PFSK-1 (cell line): ENCODE results near the gene ARFGAP1.

ENCODE experiments used
- TAF1 ChIP-seq: IDR thresholded peaks from 2 replicates; pipeline ENCODE4 v1.6.1; 2012; ENCODE audit warnings: low read length, control low read depth, borderline replicate concordance; ENCODE audit not compliant: insufficient read depth
- TF ChIP-seq, protein P1 (sequence below), 2 experiments: IDR thresholded peaks; 2 replicates each; pipeline versions ENCODE4 v1.6.1 to v1.8.0; 2011 to 2012; ENCODE audit warnings: low read depth in 2 of 2, low read length in 2 of 2, control low read depth in 1 of 2, inconsistent platforms in 1 of 2, mild to moderate bottlenecking in 1 of 2, moderate library complexity in 1 of 2; ENCODE audit not compliant: insufficient read depth in 1 of 2

GRCh38 chr20:63297796-63298572 lies 25.4 kb downstream of the ARFGAP1 start:
- TF ChIP-seq, protein P1, sequence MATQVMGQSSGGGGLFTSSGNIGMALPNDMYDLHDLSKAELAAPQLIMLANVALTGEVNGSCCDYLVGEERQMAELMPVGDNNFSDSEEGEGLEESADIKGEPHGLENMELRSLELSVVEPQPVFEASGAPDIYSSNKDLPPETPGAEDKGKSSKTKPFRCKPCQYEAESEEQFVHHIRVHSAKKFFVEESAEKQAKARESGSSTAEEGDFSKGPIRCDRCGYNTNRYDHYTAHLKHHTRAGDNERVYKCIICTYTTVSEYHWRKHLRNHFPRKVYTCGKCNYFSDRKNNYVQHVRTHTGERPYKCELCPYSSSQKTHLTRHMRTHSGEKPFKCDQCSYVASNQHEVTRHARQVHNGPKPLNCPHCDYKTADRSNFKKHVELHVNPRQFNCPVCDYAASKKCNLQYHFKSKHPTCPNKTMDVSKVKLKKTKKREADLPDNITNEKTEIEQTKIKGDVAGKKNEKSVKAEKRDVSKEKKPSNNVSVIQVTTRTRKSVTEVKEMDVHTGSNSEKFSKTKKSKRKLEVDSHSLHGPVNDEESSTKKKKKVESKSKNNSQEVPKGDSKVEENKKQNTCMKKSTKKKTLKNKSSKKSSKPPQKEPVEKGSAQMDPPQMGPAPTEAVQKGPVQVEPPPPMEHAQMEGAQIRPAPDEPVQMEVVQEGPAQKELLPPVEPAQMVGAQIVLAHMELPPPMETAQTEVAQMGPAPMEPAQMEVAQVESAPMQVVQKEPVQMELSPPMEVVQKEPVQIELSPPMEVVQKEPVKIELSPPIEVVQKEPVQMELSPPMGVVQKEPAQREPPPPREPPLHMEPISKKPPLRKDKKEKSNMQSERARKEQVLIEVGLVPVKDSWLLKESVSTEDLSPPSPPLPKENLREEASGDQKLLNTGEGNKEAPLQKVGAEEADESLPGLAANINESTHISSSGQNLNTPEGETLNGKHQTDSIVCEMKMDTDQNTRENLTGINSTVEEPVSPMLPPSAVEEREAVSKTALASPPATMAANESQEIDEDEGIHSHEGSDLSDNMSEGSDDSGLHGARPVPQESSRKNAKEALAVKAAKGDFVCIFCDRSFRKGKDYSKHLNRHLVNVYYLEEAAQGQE (IDR thresholded peaks at IDR 0.05; ENCODE audit: insufficient read depth in 1 of 2, low read depth in 2 of 2, low read length in 2 of 2) = no peak
- no peak for TF ChIP-seq TAF1
